OCI-LY1 (cell line): ENCODE results near the gene CSF1.

Source experiments
- H2AFZ ChIP-seq: fragments of 200-600 bp; sonication (generic), shearing (Covaris generic); 2 replicates; pipeline ENCODE4 v1.6.0; 2014; ENCODE audit warnings: antibody characterized with exemption, mild to moderate bottlenecking, low read length
- H3F3A ChIP-seq: fragments of 200-600 bp; sonication (generic), shearing (Covaris generic); 2 replicates; pipeline ENCODE4 v1.6.0; 2014; ENCODE audit warnings: mild to moderate bottlenecking, antibody characterized with exemption, low read length, moderate library complexity; ENCODE audit not compliant: insufficient read depth
- H3K27ac ChIP-seq: fragments of 200-600 bp; sonication (generic); 2 replicates; pipeline ENCODE4 v1.5.1; 2014; ENCODE audit warnings: low read length, mixed run types, mild to moderate bottlenecking, low read depth; ENCODE audit not compliant: poor library complexity, severe bottlenecking
- H3K27me3 ChIP-seq: fragments of 200-600 bp; sonication (generic); 2 replicates; pipeline ENCODE4 v1.6.0; 2014; ENCODE audit warnings: antibody characterized with exemption, mild to moderate bottlenecking, low read length, moderate library complexity; ENCODE audit not compliant: insufficient read depth
- H3K36me3 ChIP-seq: fragments of 200-600 bp; sonication (generic); 2 replicates; pipeline ENCODE4 v1.6.1; 2014; ENCODE audit warnings: mild to moderate bottlenecking, antibody characterized with exemption, low read length, moderate library complexity, mixed read lengths; ENCODE audit not compliant: insufficient read depth
- H3K4me1 ChIP-seq: fragments of 200-600 bp; sonication (generic); 2 replicates; pipeline ENCODE4 v1.5.1; 2014; ENCODE audit warnings: mild to moderate bottlenecking, low read length, moderate library complexity; ENCODE audit not compliant: insufficient read depth, severe bottlenecking
- H3K4me2 ChIP-seq: fragments of 200-600 bp; sonication (generic), shearing (Covaris generic); 2 replicates; pipeline ENCODE4 v1.6.1; 2014; ENCODE audit warnings: low read length
- H3K4me3 ChIP-seq: fragments of 200-600 bp; sonication (generic); 2 replicates; pipeline ENCODE4 v1.5.1; 2014; ENCODE audit warnings: low read length, low read depth, mild to moderate bottlenecking, mixed read lengths; ENCODE audit not compliant: poor library complexity, severe bottlenecking
- H3K79me2 ChIP-seq: fragments of 200-600 bp; shearing (Covaris generic); 2 replicates; pipeline ENCODE4 v1.6.1; 2016; ENCODE audit warnings: mixed run types, low read length, mixed read lengths; ENCODE audit not compliant: insufficient read depth
- H3K9ac ChIP-seq: fragments of 200-600 bp; sonication (generic), shearing (Covaris generic); 2 replicates; pipeline ENCODE4 v1.6.1; 2014; ENCODE audit warnings: mild to moderate bottlenecking, low read length, mixed read lengths
- H3K9me2 ChIP-seq: fragments of 200-600 bp; sonication (generic), shearing (Covaris generic); 2 replicates; pipeline ENCODE4 v1.6.1; 2014; ENCODE audit warnings: low read depth, mild to moderate bottlenecking, low read length, mixed read lengths
- H3K9me3 ChIP-seq: fragments of 200-600 bp; shearing (Covaris generic); 2 replicates; pipeline ENCODE4 v1.6.1; 2014; ENCODE audit warnings: low read length, mixed read lengths
- H4K20me1 ChIP-seq: fragments of 200-600 bp; sonication (generic), shearing (Covaris generic); 2 replicates; pipeline ENCODE4 v1.6.0; 2016; ENCODE audit warnings: mild to moderate bottlenecking, low read length; ENCODE audit not compliant: insufficient read depth
- EZH2 ChIP-seq: fragments of 200-600 bp; sonication (generic), shearing (Covaris generic); IDR thresholded peaks from 2 replicates; pipeline ENCODE4 v1.8.0; 2017; ENCODE audit warnings: borderline replicate concordance, mixed run types, mild to moderate bottlenecking, antibody characterized with exemption, low read length, moderate library complexity, mixed read lengths
- TF ChIP-seq, protein P1 (sequence below): fragments of 200-600 bp; sonication (generic), shearing (Covaris generic); IDR thresholded peaks from 2 replicates; pipeline ENCODE4 v1.5.1; 2017; ENCODE audit warnings: mild to moderate bottlenecking, antibody characterized with exemption, low read length, moderate library complexity, mixed read lengths

CSF1 gene

DNA sequence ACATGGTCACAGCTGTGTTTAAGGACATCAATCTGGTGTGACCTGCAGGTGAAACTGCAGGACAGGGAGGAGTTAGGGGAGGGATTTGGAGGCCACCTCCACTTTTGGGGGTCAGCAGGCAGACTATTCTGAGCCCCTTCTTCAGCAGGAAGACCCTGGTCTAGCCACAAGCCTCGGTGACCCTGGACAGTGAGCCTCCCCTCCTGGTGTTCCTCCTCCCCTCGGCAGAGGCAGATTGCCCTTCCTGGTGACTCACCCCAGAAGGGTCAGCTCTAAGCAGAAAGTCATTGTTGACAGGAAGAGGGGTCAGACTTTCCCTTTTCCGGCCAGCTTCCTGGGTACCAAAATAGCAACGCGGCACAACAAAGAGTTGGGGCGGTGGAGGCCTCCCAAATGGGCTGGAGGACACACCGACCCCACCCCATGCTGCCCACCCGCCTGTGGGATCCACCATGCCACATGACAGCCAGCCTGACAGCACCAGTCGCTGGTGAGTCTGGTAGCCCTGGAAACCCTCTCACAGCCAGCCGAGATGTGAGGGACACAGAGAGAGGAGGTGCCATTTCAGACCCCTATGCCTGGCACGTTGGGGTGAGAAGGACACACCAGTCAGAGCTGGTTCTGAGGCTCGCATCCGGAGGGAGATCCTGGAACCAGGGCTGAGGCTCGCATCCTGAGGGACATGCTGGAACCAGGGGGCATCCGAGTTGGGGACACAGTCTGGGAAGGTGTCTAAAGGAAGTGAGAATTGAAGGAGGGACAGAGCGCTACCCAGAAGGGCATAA lies 14.7 kb upstream of the CSF1 start:
- H3K79me2 ChIP-seq, result no peaks in the 10 kb centered on the region
- H3K4me3 ChIP-seq, result no peak overlapping the region
- H3K4me2 ChIP-seq, result no peak overlapping the region
- no peaks in the 10 kb centered on the region for H3K36me3 ChIP-seq
- no peak overlapping the region for H3K9ac ChIP-seq
- H3K9me3 ChIP-seq, result no peaks in the 10 kb centered on the region
- H2AFZ ChIP-seq, result no peak overlapping the region
- no peaks in the 10 kb centered on the region for H3F3A ChIP-seq
- H3K9me2 ChIP-seq, result no peaks in the 10 kb centered on the region
- no peaks in the 10 kb centered on the region for H4K20me1 ChIP-seq
- TF ChIP-seq, protein P1, sequence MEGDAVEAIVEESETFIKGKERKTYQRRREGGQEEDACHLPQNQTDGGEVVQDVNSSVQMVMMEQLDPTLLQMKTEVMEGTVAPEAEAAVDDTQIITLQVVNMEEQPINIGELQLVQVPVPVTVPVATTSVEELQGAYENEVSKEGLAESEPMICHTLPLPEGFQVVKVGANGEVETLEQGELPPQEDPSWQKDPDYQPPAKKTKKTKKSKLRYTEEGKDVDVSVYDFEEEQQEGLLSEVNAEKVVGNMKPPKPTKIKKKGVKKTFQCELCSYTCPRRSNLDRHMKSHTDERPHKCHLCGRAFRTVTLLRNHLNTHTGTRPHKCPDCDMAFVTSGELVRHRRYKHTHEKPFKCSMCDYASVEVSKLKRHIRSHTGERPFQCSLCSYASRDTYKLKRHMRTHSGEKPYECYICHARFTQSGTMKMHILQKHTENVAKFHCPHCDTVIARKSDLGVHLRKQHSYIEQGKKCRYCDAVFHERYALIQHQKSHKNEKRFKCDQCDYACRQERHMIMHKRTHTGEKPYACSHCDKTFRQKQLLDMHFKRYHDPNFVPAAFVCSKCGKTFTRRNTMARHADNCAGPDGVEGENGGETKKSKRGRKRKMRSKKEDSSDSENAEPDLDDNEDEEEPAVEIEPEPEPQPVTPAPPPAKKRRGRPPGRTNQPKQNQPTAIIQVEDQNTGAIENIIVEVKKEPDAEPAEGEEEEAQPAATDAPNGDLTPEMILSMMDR, result no peak
- TF ChIP-seq EZH2, result no peak
- peaks cover 9% of the 10 kb centered on the region for H3K27me3 ChIP-seq
- no peak overlapping the region for H3K27ac ChIP-seq
- H3K4me1 ChIP-seq, result no peaks in the 10 kb centered on the region

DNA sequence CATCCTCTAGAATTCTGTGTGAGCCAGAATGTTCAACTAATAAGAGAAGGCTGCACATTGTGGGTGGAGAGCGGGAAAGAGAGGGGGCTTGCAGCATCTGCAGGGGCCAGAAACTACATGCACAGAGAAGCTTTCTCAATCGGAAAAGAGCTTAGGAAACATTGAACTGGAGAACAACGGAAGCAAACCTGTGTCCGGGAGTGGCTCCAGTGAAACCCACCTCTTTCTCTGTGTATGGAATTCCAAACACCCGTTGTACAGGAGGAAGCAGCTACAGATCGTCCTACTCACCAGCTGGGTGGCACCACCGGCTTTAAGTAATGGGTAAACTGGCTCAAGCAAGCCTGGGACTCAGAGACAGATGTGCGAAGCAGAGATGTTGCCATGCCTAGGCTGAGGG lies 14.0 kb upstream of the CSF1 start:
- Histone ChIP-seq H4K20me1 (no peaks in the 10 kb centered on the region), H2AFZ (no peak overlapping the region), H3K4me3 (no peak overlapping the region), H3K9me3 (no peaks in the 10 kb centered on the region), H3K9ac (no peak overlapping the region), H3K36me3 (no peaks in the 10 kb centered on the region), H3K9me2 (no peaks in the 10 kb centered on the region), H3K79me2 (no peaks in the 10 kb centered on the region), H3F3A (no peaks in the 10 kb centered on the region), H3K4me2 (no peak overlapping the region), H3K27ac (no peak overlapping the region), H3K27me3 (peaks cover 9% of the 10 kb centered on the region), H3K4me1 (no peaks in the 10 kb centered on the region)
- TF ChIP-seq EZH2, result no peak
- TF ChIP-seq, protein P1, result no peak

DNA sequence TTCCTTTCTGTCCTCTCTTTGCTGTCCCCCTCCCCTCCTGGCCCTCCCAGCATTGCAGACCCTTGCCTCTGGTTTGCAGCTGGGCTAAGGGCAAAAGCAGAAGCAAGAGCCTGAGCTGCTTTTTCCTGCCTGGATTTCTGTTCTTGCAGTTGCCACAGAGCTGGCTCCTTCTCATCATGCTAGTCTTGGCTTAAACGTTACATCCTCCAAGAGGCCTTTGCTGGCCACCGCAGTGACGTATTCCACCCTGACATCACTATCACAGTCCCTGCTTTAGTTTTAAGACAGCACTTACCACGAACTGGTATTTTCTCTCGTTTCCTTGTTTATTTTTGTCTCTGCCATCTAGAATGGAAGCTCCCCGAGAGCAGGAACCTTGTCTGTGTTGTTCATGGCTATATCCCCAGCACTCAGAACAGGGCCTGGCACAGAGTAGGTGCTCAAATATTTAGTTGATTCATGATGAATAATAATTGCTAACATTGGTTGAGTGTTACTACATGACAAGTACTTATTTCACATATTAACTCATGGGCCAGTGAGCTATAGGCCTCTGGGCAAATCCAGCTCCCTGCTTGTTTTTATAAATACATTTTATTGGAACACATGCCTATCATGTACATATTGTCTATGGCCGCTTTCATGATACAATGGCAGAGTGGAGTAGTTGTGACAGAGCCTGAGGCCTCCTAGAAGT lies 13.2 kb upstream of the CSF1 start:
- H3K79me2 ChIP-seq, result no peaks in the 10 kb centered on the region
- H3K9me3 ChIP-seq, result no peaks in the 10 kb centered on the region
- no peaks in the 10 kb centered on the region for H3F3A ChIP-seq
- H4K20me1 ChIP-seq, result no peaks in the 10 kb centered on the region
- no peaks in the 10 kb centered on the region for H3K36me3 ChIP-seq
- peaks cover 9% of the 10 kb centered on the region for H3K27me3 ChIP-seq
- H2AFZ ChIP-seq, result no peak overlapping the region
- H3K27ac ChIP-seq, result no peak overlapping the region
- no peaks in the 10 kb centered on the region for H3K9me2 ChIP-seq
- H3K4me3 ChIP-seq, result no peak overlapping the region
- no peak overlapping the region for H3K4me2 ChIP-seq
- no peaks in the 10 kb centered on the region for H3K4me1 ChIP-seq
- no peak overlapping the region for H3K9ac ChIP-seq
- no peak for TF ChIP-seq EZH2
- TF ChIP-seq, protein P1, result no peak
